SK-N-MC (cell line): ENCODE data around the gene DUSP3.

Experiments
- DNase-seq: peaks from one replicate; pipeline ENCODE4 v3.0.0-alpha.2; 2011; ENCODE audit warnings: low read depth, low spot score
- H3K27ac ChIP-seq: fragments of 200-600 bp; sonication (generic); 2 replicates; pipeline ENCODE4 v1.5.1; 2016; ENCODE audit warnings: mixed run types
- H3K36me3 ChIP-seq: fragments of 200-600 bp; sonication (generic); 2 replicates; pipeline ENCODE4 v1.6.1; 2017; ENCODE audit warnings: antibody characterized with exemption, low read length, mixed read lengths; ENCODE audit not compliant: insufficient read depth
- H3K4me3 ChIP-seq: fragments of 200-600 bp; sonication (generic); 2 replicates; pipeline ENCODE4 v1.5.1; 2016
- H3K9ac ChIP-seq: fragments of 200-600 bp; sonication (generic); 2 replicates; pipeline ENCODE4 v1.8.0; 2017; ENCODE audit warnings: mixed run types, mixed read lengths; ENCODE audit not compliant: insufficient read length
- H3K9me3 ChIP-seq: fragments of 200-600 bp; sonication (generic); 2 replicates; pipeline ENCODE4 v1.6.1; 2017; ENCODE audit warnings: low read depth, mild to moderate bottlenecking, antibody characterized with exemption, low read length, moderate library complexity, mixed read lengths
- EZH2 ChIP-seq: fragments of 200-600 bp; sonication (generic); IDR thresholded peaks from one replicate; pipeline ENCODE4 v1.6.1; 2017; ENCODE audit warnings: antibody characterized with exemption
- FOXP2 ChIP-seq: optimal IDR thresholded peaks from 2 replicates; pipeline ENCODE3; 2011; ENCODE audit warnings: mild to moderate bottlenecking, moderate library complexity; ENCODE audit not compliant: insufficient read depth; ENCODE audit errors: extremely low read length, control extremely low read depth
- POLR2AphosphoS5 ChIP-seq: IDR thresholded peaks from 2 replicates; pipeline ENCODE4 v1.6.1; 2012; ENCODE audit warnings: mild to moderate bottlenecking, low read depth, low read length, borderline replicate concordance

DUSP3 gene

GRCh38 chr17:43778337-43779144, at the start of gene DUSP3:
TSS of gene DUSP3 (minus strand) at chr17:43778977. CDS start at chr17:43778924, 53 bp downstream.
- Histone ChIP-seq H3K9me3 (no peaks in the 10 kb centered on the region), H3K36me3 (peaks cover 8% of the 10 kb centered on the region; the same call in 1 of the 2 replicates), H3K9ac (peak within 1 kb of the TSS; percentile 90), H3K27ac (peak within 1 kb of the TSS; percentile 67), H3K4me3 (peak within 1 kb of the TSS; percentile 98)
- DNase-seq = no peak
- TF ChIP-seq FOXP2 (no peak), POLR2AphosphoS5 (peak; percentile 58; the same call in 1 of the 2 replicates)

- Histone ChIP-seq H3K27ac (no peak overlapping the region), H3K9ac (no peak overlapping the region), H3K36me3 (peaks cover 30% of the 10 kb centered on the region; the same call in 1 of the 2 replicates), H3K4me3 (no peak overlapping the region), H3K9me3 (no peaks in the 10 kb centered on the region)
- TF ChIP-seq POLR2AphosphoS5 (no peak), EZH2 (no peak), FOXP2 (no peak)
- DNase-seq = no peak
Measured at GRCh38 chr17:43827596-43827995, 48.8 kb upstream of the DUSP3 start.

DNA sequence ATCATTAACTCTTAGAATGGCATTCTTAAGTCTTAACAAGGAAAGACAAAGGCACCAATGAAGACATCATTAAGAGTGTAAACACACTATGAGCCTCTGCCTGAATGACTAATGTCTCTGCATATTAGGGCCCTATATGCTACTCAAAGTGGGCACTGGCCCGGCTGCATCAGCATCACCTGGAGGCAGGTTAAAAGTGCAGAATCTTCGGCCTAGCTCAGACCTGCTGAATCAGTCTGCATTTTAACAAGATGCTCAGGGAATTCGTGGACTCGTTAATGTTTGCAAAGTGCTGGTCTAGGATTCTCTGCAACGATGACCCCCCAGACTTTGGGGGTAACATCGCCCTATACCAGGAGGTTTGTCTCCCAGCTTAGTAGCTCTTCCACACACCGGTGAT, 47.4 kb upstream of the DUSP3 start:
- Histone ChIP-seq H3K9ac (no peak overlapping the region), H3K4me3 (no peak overlapping the region), H3K9me3 (no peaks in the 10 kb centered on the region), H3K27ac (no peak overlapping the region), H3K36me3 (peaks cover 30% of the 10 kb centered on the region; the same call in 1 of the 2 replicates)
- no peak for DNase-seq
- no peak for TF ChIP-seq EZH2
- TF ChIP-seq POLR2AphosphoS5 = no peak
- TF ChIP-seq FOXP2 = no peak

DNA sequence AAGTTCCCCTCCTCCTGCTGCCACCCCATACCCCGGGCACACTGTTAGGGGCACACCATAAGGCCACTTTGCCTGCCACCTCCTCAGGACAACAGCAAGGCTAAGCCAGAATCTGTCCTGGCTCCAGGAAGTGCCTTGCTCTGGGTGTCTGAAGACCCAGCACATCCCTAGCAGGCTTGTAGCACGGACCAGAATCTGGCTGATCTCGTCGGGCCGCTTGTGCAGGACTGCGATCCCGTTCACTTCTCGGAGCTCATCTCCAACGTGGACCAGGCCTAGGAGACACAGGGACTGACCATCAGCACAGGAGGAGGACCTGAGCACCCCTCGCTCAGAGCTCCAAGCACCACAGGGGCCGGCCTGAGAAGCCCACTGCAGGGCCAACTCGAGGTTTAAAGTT, 46.8 kb upstream of the DUSP3 start:
- H3K36me3 ChIP-seq = peaks cover 30% of the 10 kb centered on the region; the same call in 1 of the 2 replicates
- H3K27ac ChIP-seq = no peak overlapping the region
- H3K4me3 ChIP-seq = no peak overlapping the region
- no peak for TF ChIP-seq FOXP2
- no peak for TF ChIP-seq EZH2
- no peak for TF ChIP-seq POLR2AphosphoS5
- DNase-seq = no peak
- H3K9ac ChIP-seq = no peak overlapping the region
- no peaks in the 10 kb centered on the region for H3K9me3 ChIP-seq

DNA sequence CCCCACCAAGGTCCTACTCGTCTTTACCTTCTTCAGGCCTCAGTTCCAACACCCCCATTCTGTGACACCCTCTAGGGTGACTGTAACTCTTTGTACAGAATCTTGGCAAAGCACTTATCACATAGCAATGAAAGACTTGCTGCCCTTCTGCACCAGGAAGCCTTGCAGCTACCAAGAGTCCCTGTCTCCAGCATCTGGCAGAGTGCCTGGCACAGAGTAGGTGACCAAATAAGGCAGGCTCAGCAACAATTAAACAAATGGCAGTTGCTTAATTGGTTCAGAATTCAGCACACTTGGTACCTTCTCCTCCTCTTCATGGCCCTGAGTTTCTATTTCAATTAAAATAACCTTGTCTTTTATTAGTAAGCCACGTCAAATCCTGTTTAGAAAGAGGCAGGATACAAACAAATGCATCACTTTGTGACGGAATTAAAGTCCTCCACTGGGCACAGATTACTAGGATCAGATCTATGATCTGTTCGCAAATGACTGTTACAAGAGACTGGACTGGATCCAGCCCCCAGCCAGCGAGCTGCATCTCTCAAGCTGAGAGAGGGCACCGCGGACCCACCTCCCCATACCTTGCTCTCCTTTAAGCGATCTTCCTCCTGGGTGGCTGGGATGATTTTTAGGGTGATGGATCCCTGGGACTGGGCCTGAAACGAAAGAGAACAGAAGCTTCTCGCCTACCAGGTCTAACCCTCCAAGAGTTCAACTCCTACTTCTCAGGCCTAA, 44.7 kb upstream of the DUSP3 start:
- Histone ChIP-seq H3K36me3 (peaks cover 19% of the 10 kb centered on the region; the same call in 1 of the 2 replicates), H3K4me3 (no peak overlapping the region), H3K9me3 (no peaks in the 10 kb centered on the region), H3K9ac (no peak overlapping the region), H3K27ac (no peak overlapping the region)
- no peak for DNase-seq
- TF ChIP-seq FOXP2 (no peak), POLR2AphosphoS5 (no peak), EZH2 (no peak)

GRCh38 chr17:43822570-43823190, 43.9 kb upstream of the DUSP3 start:
- H3K27ac ChIP-seq = no peak overlapping the region
- H3K9me3 ChIP-seq = no peaks in the 10 kb centered on the region
- TF ChIP-seq FOXP2 (no peak), EZH2 (no peak), POLR2AphosphoS5 (no peak)
- DNase-seq = no peak
- no peak overlapping the region for H3K4me3 ChIP-seq
- peaks cover 11% of the 10 kb centered on the region; the same call in 1 of the 2 replicates for H3K36me3 ChIP-seq
- H3K9ac ChIP-seq = no peak overlapping the region

GRCh38 chr17:43820759-43821158, 42.0 kb upstream of the DUSP3 start:
- DNase-seq = no peak
- Histone ChIP-seq H3K9me3 (no peaks in the 10 kb centered on the region), H3K9ac (no peak overlapping the region), H3K36me3 (peaks cover 5% of the 10 kb centered on the region; the same call in 1 of the 2 replicates), H3K4me3 (no peak overlapping the region), H3K27ac (no peak overlapping the region)
- TF ChIP-seq EZH2 (no peak), FOXP2 (no peak), POLR2AphosphoS5 (no peak)

GRCh38 chr17:43818966-43819365, 40.2 kb upstream of the DUSP3 start:
- no peak for DNase-seq
- H3K4me3 ChIP-seq = no peak overlapping the region
- no peak overlapping the region for H3K27ac ChIP-seq
- no peaks in the 10 kb centered on the region; the same call in 1 of the 2 replicates for H3K36me3 ChIP-seq
- no peak overlapping the region for H3K9ac ChIP-seq
- H3K9me3 ChIP-seq = no peaks in the 10 kb centered on the region
- TF ChIP-seq EZH2 (no peak), FOXP2 (no peak), POLR2AphosphoS5 (no peak)
